Thyroid gland (tissue), 4 donors: ENCODE data around the gene SRRT. TPM values are rescaled to one million over a fixed set of nuclear protein-coding genes. Genes with fewer than 3 reads are reported as not detected.
A peak's percentile ranks its signal among the peaks of the same experiment; 100 is the strongest.

ENCODE experiments used
- DNase-seq, 2 donors: peaks; one replicate each; pipeline ENCODE4 v3.0.0-alpha.2; 2019
- H3K27ac ChIP-seq, 3 donors: fragments of 200-600 bp; sonication (generic); 1 replicate in 2 of 3; 2 replicates in 1 of 3; pipeline ENCODE4 v1.5.1; 2016 to 2019; ENCODE audit warnings: mild to moderate bottlenecking in 1 of 3, moderate library complexity in 1 of 3
- H3K27me3 ChIP-seq: fragments of 200-600 bp; sonication (generic); one replicate; pipeline ENCODE4 v1.5.1; 2019
- H3K36me3 ChIP-seq, 2 donors: fragments of 200-600 bp; sonication (generic); one replicate each; pipeline ENCODE4 v1.5.1; 2016 to 2019
- H3K4me1 ChIP-seq, 2 donors: fragments of 200-600 bp; sonication (generic); one replicate each; pipeline ENCODE4 v1.5.1; 2017 to 2019
- H3K4me3 ChIP-seq, 3 donors: fragments of 200-600 bp; sonication (generic); replicated peaks in 1 of 3; 1 replicate in 2 of 3; 2 replicates in 1 of 3; pipeline ENCODE4 v1.5.1; 2016; ENCODE audit warnings: mild to moderate bottlenecking in 1 of 3
- H3K9me3 ChIP-seq: fragments of 200-600 bp; sonication (generic); one replicate; pipeline ENCODE4 v1.5.1; 2017
- CTCF ChIP-seq, 6 experiments: fragments of 200-600 bp in 3 of 6; fragments of 450-650 bp in 3 of 6; sonication (generic) in 3 of 6; IDR thresholded peaks; one replicate each; pipeline ENCODE4 v1.5.1; 2016 to 2019; ENCODE audit warnings: antibody characterized with exemption in 6 of 6, mild to moderate bottlenecking in 2 of 6, inconsistent platforms in 1 of 6, moderate library complexity in 1 of 6
- POLR2A ChIP-seq, 2 donors: fragments of 450-650 bp; IDR thresholded peaks; one replicate each; pipeline ENCODE4 v1.6.1; 2017; ENCODE audit warnings: antibody characterized with exemption in 2 of 2, mild to moderate bottlenecking in 2 of 2, moderate library complexity in 1 of 2
- WGBS, 2 donors: methylation state at CpG; one replicate each; pipeline ENCODE4 v1.1.5; 2017; 5-methylcytosine and 5-hydroxymethylcytosine counted together
- intact Hi-C: fragments of 100-400 bp; cut with DNase I; formaldehyde crosslinking; loops from one replicate; pipeline ENCODE4 v1.15.1; 2023
- total RNA-seq, 4 donors: library from RNA; depleted of rRNA; stranded (reverse); fragments of >200 nt; gene quantifications; one replicate each; pipeline ENCODE4 v1.2.3, GENCODE V29; 2016

Gene SRRT
- total RNA-seq, 4 donors from 2014 or later = 62.5 to 109 (median 93.2) TPM

- H3K9me3 ChIP-seq = no peaks in the 10 kb centered on the region
- TF ChIP-seq CTCF (IDR thresholded peaks at IDR 0.05) (no peak), POLR2A (IDR thresholded peaks at IDR 0.05) (no peak)
- peak overlapping the region in 1 of 3 donors; percentile 72 for H3K4me3 ChIP-seq
- H3K27me3 ChIP-seq = no peaks in the 10 kb centered on the region
- intact Hi-C loops = no loop called here
- peaks cover 14 to 26% of the 10 kb centered on the region in 2 donors for H3K4me1 ChIP-seq
- whole genome bisulfite sequencing, 2 donors = 8 to 48% methylated on average over 2 to 5 of the region's 5 CpGs
- H3K36me3 ChIP-seq = peaks cover 7 to 15% of the 10 kb centered on the region in 2 donors
- no peak for DNase-seq
- H3K27ac ChIP-seq = peak overlapping the region; percentile 96 to 99 (median 96)
Measured at GRCh38 chr7:100866729-100867039, 8.2 kb upstream of the SRRT start.

- Histone ChIP-seq H3K27me3 (no peaks in the 10 kb centered on the region), H3K9me3 (no peaks in the 10 kb centered on the region), H3K27ac (peak within 1 kb of the TSS; percentile 96 to 99 (median 96)), H3K4me1 (peaks cover 14 to 26% of the 10 kb centered on the region in 2 donors), H3K4me3 (peak within 1 kb of the TSS; percentile 72 to 100 (median 83)), H3K36me3 (peaks cover 10 to 19% of the 10 kb centered on the region in 2 donors)
- intact Hi-C loops = no loop called here
- TF ChIP-seq CTCF (IDR thresholded peaks at IDR 0.05) (no peak), POLR2A (IDR thresholded peaks at IDR 0.05) (peak; percentile 19 to 57)
- 0 to 1% methylated on average over 36 to 39 of the region's 42 CpGs for WGBS, 2 donors
- peak; percentile 93 to 94 for DNase-seq
Measured at GRCh38 chr7:100867040-100867775, 7.7 kb upstream of the SRRT start, which contains the start of gene TRIP6. Gene TRIP6, plus strand, starts transcription at chr7:100867387. Its CDS starts 111 bp downstream, at chr7:100867498.

GRCh38 chr7:100867776-100868485, 7.0 kb upstream of the SRRT start:
- Histone ChIP-seq H3K27ac (peak overlapping the region; percentile 96 to 99 (median 96)), H3K4me3 (peak overlapping the region; percentile 72 to 100 (median 83)), H3K4me1 (peaks cover 14 to 26% of the 10 kb centered on the region in 2 donors), H3K36me3 (peaks cover 13 to 24% of the 10 kb centered on the region in 2 donors), H3K27me3 (no peaks in the 10 kb centered on the region), H3K9me3 (no peaks in the 10 kb centered on the region)
- TF ChIP-seq CTCF (IDR thresholded peaks at IDR 0.05) (no peak), POLR2A (IDR thresholded peaks at IDR 0.05) (peak in 1 of 2 donors; percentile 9)
- DNase-seq = peak; percentile 47 to 49
- intact Hi-C loops = no loop called here
- 15 to 16% methylated on average over 22 to 27 of the region's 27 CpGs for WGBS, 2 donors

GRCh38 chr7:100873599-100874299, 1.2 kb upstream of the SRRT start:
- H3K27ac ChIP-seq = peak overlapping the region; percentile 92 to 94 (median 93)
- no peaks in the 10 kb centered on the region for H3K9me3 ChIP-seq
- no peak for DNase-seq
- WGBS, 2 donors = 87 to 95% methylated on average over 10 of the region's 10 CpGs
- H3K4me3 ChIP-seq = peak overlapping the region in 1 of 3 donors; percentile 100
- TF ChIP-seq CTCF (IDR thresholded peaks at IDR 0.05) (no peak), POLR2A (IDR thresholded peaks at IDR 0.05) (no peak)
- H3K4me1 ChIP-seq = peaks cover 25 to 29% of the 10 kb centered on the region in 2 donors
- peaks cover 13 to 33% of the 10 kb centered on the region in 2 donors for H3K36me3 ChIP-seq
- H3K27me3 ChIP-seq = no peaks in the 10 kb centered on the region
- intact Hi-C loops = no loop called here
